Lower leg skin (tissue), 3 donors: ENCODE data around the gene CCDC74A.

ENCODE experiments used
- CTCF ChIP-seq, 3 donors: fragments of 450-650 bp; IDR thresholded peaks; one replicate each; pipeline ENCODE4 v1.5.1; 2016; ENCODE audit warnings: antibody characterized with exemption in 3 of 3, mild to moderate bottlenecking in 3 of 3, moderate library complexity in 2 of 3
- POLR2A ChIP-seq, 2 donors: fragments of 450-650 bp; IDR thresholded peaks; one replicate each; pipeline ENCODE4 v1.6.1; 2016 to 2017; ENCODE audit warnings: antibody characterized with exemption in 2 of 2, mild to moderate bottlenecking in 1 of 2, moderate library complexity in 1 of 2

GRCh38 chr2:131520526-131520925 lies 7.2 kb upstream of the CCDC74A start:
- TF ChIP-seq CTCF (IDR thresholded peaks at IDR 0.05) (no peak), POLR2A (IDR thresholded peaks at IDR 0.05) (no peak)
